Natural killer cell (primary cell): ENCODE measurements around the gene PADI2. TPM values are rescaled to one million over a fixed set of nuclear protein-coding genes. Genes with fewer than 3 reads are reported as not detected.

Source experiments
- ATAC-seq, 3 donors: fragments of 150-1000 bp in 2 of 3; fragments of 200-7000 bp in 1 of 3; cut with Tn5 transposase; 1 replicate in 1 of 3; 2 replicates in 2 of 3; pipeline ENCODE4 v1.10.0; 2021; ENCODE audit warnings: mild to moderate bottlenecking in 2 of 3, moderate library complexity in 2 of 3
- DNase-seq, 2 donors: peaks; one replicate each; pipeline versions ENCODE4 v3.0.0 to v3.0.0-alpha.2; 2013 to 2021; ENCODE audit warnings: mixed read lengths in 1 of 2
- H3K27ac ChIP-seq: one replicate; pipeline ENCODE4 v1.5.1; 2013; ENCODE audit warnings: mild to moderate bottlenecking, low read length
- H3K27me3 ChIP-seq: one replicate; pipeline ENCODE4 v1.6.1; 2013; ENCODE audit warnings: low read length; ENCODE audit not compliant: control insufficient read depth, insufficient read depth
- H3K36me3 ChIP-seq: one replicate; pipeline ENCODE4 v1.6.1; 2013; ENCODE audit warnings: low read length; ENCODE audit not compliant: control insufficient read depth, insufficient read depth
- H3K4me1 ChIP-seq: one replicate; pipeline ENCODE4 v1.6.1; 2013; ENCODE audit warnings: low read length; ENCODE audit not compliant: control insufficient read depth, insufficient read depth
- H3K4me3 ChIP-seq: one replicate; pipeline ENCODE4 v1.5.1; 2013; ENCODE audit warnings: low read length
- H3K9me3 ChIP-seq: one replicate; pipeline ENCODE4 v1.6.1; 2013; ENCODE audit warnings: low read length; ENCODE audit not compliant: control insufficient read depth, insufficient read depth
- H3K27ac Mint-ChIP-seq, 2 donors: one replicate each; pipeline ENCODE4 v1.8.0; 2022; ENCODE audit warnings: mild to moderate bottlenecking in 2 of 2, mixed read lengths in 2 of 2, moderate library complexity in 1 of 2
- H3K27me3 Mint-ChIP-seq, 2 donors: one replicate each; pipeline ENCODE4 v1.8.0; 2022; ENCODE audit warnings: low read depth in 2 of 2, mixed read lengths in 2 of 2
- H3K36me3 Mint-ChIP-seq: one replicate; pipeline ENCODE4 v1.8.0; 2022; ENCODE audit warnings: mixed read lengths
- H3K4me1 Mint-ChIP-seq, 2 donors: one replicate each; pipeline ENCODE4 v1.8.0; 2022; ENCODE audit warnings: mixed read lengths in 2 of 2
- H3K4me3 Mint-ChIP-seq: one replicate; pipeline ENCODE4 v1.8.0; 2022; ENCODE audit warnings: mild to moderate bottlenecking, moderate library complexity, mixed read lengths
- H3K9me3 Mint-ChIP-seq, 2 donors: one replicate each; pipeline ENCODE4 v1.8.0; 2022; ENCODE audit warnings: mixed read lengths in 2 of 2
- WGBS: methylation state at CpG from one replicate; pipeline ENCODE4 v1.1.7; 2013; ENCODE audit warnings: missing lambda C conversion rate; ENCODE audit not compliant: insufficient coverage; 5-methylcytosine and 5-hydroxymethylcytosine counted together
- intact Hi-C: fragments of 100-400 bp; cut with micrococcal nuclease; formaldehyde crosslinking; loops from one replicate; pipeline ENCODE4 v1.14.2; 2022
- total RNA-seq, 4 donors: library from RNA; stranded (reverse); fragments of 120-200 nt in 1 of 4; gene quantifications; one replicate each; pipeline versions ENCODE4 v1.2.3 to v1.2.4, GENCODE V29; 2013 to 2022
- TF ChIP-seq, protein P1 (sequence below): fragments of 200-600 bp; IDR thresholded peaks from one replicate; pipeline ENCODE4 v1.8.0; 2022; ENCODE audit warnings: antibody characterized with exemption

The PADI2 gene
- total RNA-seq, 3 donors from 2014 or later (not counting 1 experiment from before 2014, with no cell fraction given) = 0.56 to 2.5 (median 0.88) TPM

- DNase-seq (no peak), ATAC-seq (no peak)
- Mint-ChIP-seq H3K27me3 (no peaks in the 10 kb centered on the region), H3K36me3 (peaks cover 11% of the 10 kb centered on the region), H3K4me3 (no peak overlapping the region), H3K27ac (no peak overlapping the region), H3K4me1 (peaks cover 0 to 14% of the 10 kb centered on the region in 2 donors), H3K9me3 (no peaks in the 10 kb centered on the region)
- peaks cover 78% of the 10 kb centered on the region for H3K36me3 ChIP-seq
- H3K4me1 ChIP-seq = no peaks in the 10 kb centered on the region
- WGBS = 88% methylated on average over 10 of the region's 10 CpGs
- no peaks in the 10 kb centered on the region for H3K27me3 ChIP-seq
- intact Hi-C loops = no loop called here
- H3K9me3 ChIP-seq = no peaks in the 10 kb centered on the region
- H3K27ac ChIP-seq = no peak overlapping the region
- no peak overlapping the region for H3K4me3 ChIP-seq
- TF ChIP-seq, protein P1, sequence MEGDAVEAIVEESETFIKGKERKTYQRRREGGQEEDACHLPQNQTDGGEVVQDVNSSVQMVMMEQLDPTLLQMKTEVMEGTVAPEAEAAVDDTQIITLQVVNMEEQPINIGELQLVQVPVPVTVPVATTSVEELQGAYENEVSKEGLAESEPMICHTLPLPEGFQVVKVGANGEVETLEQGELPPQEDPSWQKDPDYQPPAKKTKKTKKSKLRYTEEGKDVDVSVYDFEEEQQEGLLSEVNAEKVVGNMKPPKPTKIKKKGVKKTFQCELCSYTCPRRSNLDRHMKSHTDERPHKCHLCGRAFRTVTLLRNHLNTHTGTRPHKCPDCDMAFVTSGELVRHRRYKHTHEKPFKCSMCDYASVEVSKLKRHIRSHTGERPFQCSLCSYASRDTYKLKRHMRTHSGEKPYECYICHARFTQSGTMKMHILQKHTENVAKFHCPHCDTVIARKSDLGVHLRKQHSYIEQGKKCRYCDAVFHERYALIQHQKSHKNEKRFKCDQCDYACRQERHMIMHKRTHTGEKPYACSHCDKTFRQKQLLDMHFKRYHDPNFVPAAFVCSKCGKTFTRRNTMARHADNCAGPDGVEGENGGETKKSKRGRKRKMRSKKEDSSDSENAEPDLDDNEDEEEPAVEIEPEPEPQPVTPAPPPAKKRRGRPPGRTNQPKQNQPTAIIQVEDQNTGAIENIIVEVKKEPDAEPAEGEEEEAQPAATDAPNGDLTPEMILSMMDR = no peak
These were observed 97.4 kb downstream of the PADI2 start for GRCh38 chr1:17021896-17022295.

DNA sequence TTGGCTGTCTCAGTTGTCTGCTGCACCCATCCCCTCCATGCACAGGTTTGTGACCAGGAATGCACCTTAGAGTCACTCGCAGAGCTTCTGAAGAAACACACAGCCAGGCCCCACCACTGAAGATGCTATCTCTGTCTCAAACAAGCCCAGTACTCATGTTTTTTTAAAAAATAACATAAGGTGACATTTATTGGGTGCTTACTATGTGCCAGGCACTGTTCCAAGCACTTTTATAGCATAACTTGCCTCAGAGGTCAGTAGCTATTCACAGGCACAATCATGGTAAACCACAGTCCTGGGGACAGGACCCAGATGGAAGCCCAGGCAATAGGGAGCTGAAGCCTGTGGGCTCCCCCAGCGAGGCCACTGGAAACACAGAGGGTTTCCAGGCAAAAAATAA lies 98.7 kb downstream of the PADI2 start:
- peaks cover 0 to 14% of the 10 kb centered on the region in 2 donors for H3K4me1 Mint-ChIP-seq
- peaks cover 11% of the 10 kb centered on the region for H3K36me3 Mint-ChIP-seq
- no peaks in the 10 kb centered on the region for H3K4me1 ChIP-seq
- no peaks in the 10 kb centered on the region for H3K27me3 Mint-ChIP-seq
- no peaks in the 10 kb centered on the region for H3K27me3 ChIP-seq
- H3K27ac ChIP-seq = no peak overlapping the region
- H3K27ac Mint-ChIP-seq = no peak overlapping the region
- no peak for DNase-seq
- H3K9me3 Mint-ChIP-seq = no peaks in the 10 kb centered on the region
- TF ChIP-seq, protein P1 = no peak
- no peak for ATAC-seq
- H3K36me3 ChIP-seq = peaks cover 66% of the 10 kb centered on the region
- intact Hi-C loops = no loop called here
- 91% methylated on average over 2 of the region's 2 CpGs for WGBS
- H3K4me3 Mint-ChIP-seq = no peak overlapping the region
- no peaks in the 10 kb centered on the region for H3K9me3 ChIP-seq
- no peak overlapping the region for H3K4me3 ChIP-seq

GRCh38 chr1:17018849-17019248 lies 100.4 kb downstream of the PADI2 start:
- no peaks in the 10 kb centered on the region for H3K9me3 Mint-ChIP-seq
- Histone ChIP-seq H3K4me3 (no peak overlapping the region), H3K36me3 (peaks cover 54% of the 10 kb centered on the region), H3K9me3 (no peaks in the 10 kb centered on the region), H3K4me1 (peaks cover 2% of the 10 kb centered on the region), H3K27me3 (no peaks in the 10 kb centered on the region), H3K27ac (no peak overlapping the region)
- ATAC-seq = no peak
- H3K36me3 Mint-ChIP-seq = peaks cover 11% of the 10 kb centered on the region
- H3K4me1 Mint-ChIP-seq = peaks cover 0 to 7% of the 10 kb centered on the region in 2 donors
- H3K4me3 Mint-ChIP-seq = no peak overlapping the region
- intact Hi-C loops = no loop called here
- peak overlapping the region; percentile 29 to 35 for H3K27ac Mint-ChIP-seq
- WGBS = 69% methylated on average over 1 of the region's 1 CpG
- TF ChIP-seq, protein P1 = no peak
- H3K27me3 Mint-ChIP-seq = no peaks in the 10 kb centered on the region
- no peak for DNase-seq

GRCh38 chr1:17017435-17017834 lies 101.8 kb downstream of the PADI2 start:
- H3K9me3 ChIP-seq = no peaks in the 10 kb centered on the region
- no peaks in the 10 kb centered on the region for H3K9me3 Mint-ChIP-seq
- H3K4me1 Mint-ChIP-seq = peaks cover 1 to 7% of the 10 kb centered on the region in 2 donors
- intact Hi-C loops = no loop called here
- H3K36me3 Mint-ChIP-seq = peaks cover 11% of the 10 kb centered on the region
- TF ChIP-seq, protein P1 = no peak
- ATAC-seq (no peak), DNase-seq (no peak)
- no peak overlapping the region for H3K27ac ChIP-seq
- H3K4me1 ChIP-seq = peaks cover 4% of the 10 kb centered on the region
- H3K27me3 ChIP-seq = no peaks in the 10 kb centered on the region
- H3K4me3 ChIP-seq = no peak overlapping the region
- WGBS = 98% methylated on average over 5 of the region's 7 CpGs
- H3K36me3 ChIP-seq = peaks cover 40% of the 10 kb centered on the region
- no peak overlapping the region for H3K27ac Mint-ChIP-seq
- no peak overlapping the region for H3K4me3 Mint-ChIP-seq
- no peaks in the 10 kb centered on the region for H3K27me3 Mint-ChIP-seq
